GM19467 (cell line): ENCODE measurements around the gene ATP5MC2.

Experiments
- ATAC-seq: cut with Tn5 transposase; IDR thresholded peaks from one replicate; pipeline ENCODE4 v1.9.1; 2021; ENCODE audit warnings: mild to moderate bottlenecking, moderate library complexity; ENCODE audit not compliant: unreplicated experiment

Gene ATP5MC2

DNA sequence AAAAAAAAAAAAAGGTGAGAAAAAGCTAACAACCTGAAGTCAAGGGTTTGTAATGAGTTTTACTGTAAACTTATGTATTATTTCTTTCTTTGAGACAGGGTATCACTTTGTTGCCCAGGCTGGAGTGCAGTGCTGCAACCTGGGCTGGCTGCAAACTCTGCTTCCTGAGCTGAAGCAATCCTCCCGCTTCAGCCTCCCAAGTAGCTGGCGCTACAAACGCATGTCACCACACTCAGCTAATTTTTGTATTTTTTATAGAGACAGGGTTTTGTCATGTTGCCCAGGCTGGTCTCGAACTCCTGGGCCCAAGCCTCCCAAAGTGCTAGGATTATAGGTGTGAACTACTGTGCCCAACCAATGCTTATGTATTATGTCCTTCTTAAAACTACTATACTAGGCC, 58.9 kb downstream of the ATP5MC2 start:
- no peak for ATAC-seq
